Measurements from ENCODE around the gene GNAZ. TPM values are rescaled to one million over a fixed set of nuclear protein-coding genes. Genes with fewer than 3 reads are reported as not detected.

Gene GNAZ
- total RNA-seq, 5 donors from 2014 or later (not counting 1 experiment from before 2014, with no cell fraction given): 0.70 to 1.4 (median 1.3) TPM

- Histone ChIP-seq H3K27ac (ENCODE audit: low read length) (no peak overlapping the region), H3K27me3 (replicated peaks in 1 of 2; ENCODE audit: control insufficient read depth in 2 of 2, extremely low read depth in 1 of 2, insufficient read depth in 2 of 2, low read length in 1 of 2) (peaks cover 0 to 13% of the 10 kb centered on the region in 2 experiments), H3K4me3 (ENCODE audit: control insufficient read depth in 1 of 2, extremely low read depth in 1 of 2, low read length in 1 of 2) (no peak overlapping the region), H3K36me3 (ENCODE audit: control insufficient read depth in 2 of 2, extremely low read depth in 1 of 2, insufficient read depth in 1 of 2, low read length in 1 of 2) (no peaks in the 10 kb centered on the region), H3K9me3 (no peaks in the 10 kb centered on the region), H3K4me1 (ENCODE audit: control insufficient read depth in 1 of 2, extremely low read depth in 1 of 2, insufficient read depth in 2 of 2, low read length in 2 of 2) (peaks cover 3 to 14% of the 10 kb centered on the region in 2 experiments)
- DNase-seq (no peak), ATAC-seq (replicated peaks in 1 of 4) (no peak)
- peaks cover 0 to 2% of the 10 kb centered on the region in 2 donors for H3K27me3 Mint-ChIP-seq
- ChIA-PET CTCF (interaction anchor here in 1 of 2 donors (1.1 kb wide), 1 partner anchor 20 kb away, joined by 3 read pairs; no protein-coding TSS in a partner anchor), POLR2A (interaction anchor here in 1 of 2 donors (0.5 kb wide), 1 partner anchor 282 kb away, joined by 3 read pairs; no protein-coding TSS in a partner anchor)
- no peak overlapping the region for H3K4me3 Mint-ChIP-seq
- 92% methylated on average over 6 of the region's 19 CpGs for WGBS (ENCODE audit: insufficient coverage)
- H3K36me3 Mint-ChIP-seq: no peaks in the 10 kb centered on the region
- H3K4me1 Mint-ChIP-seq: peaks cover 2 to 17% (median 6%) of the 10 kb centered on the region in 3 donors
- H3K27ac Mint-ChIP-seq: no peak overlapping the region
- H3K9me3 Mint-ChIP-seq: no peaks in the 10 kb centered on the region
Observed at GRCh38 chr22:23124611-23125511, 54.5 kb downstream of the GNAZ start.

GRCh38 chr22:23125512-23126103 is 55.3 kb downstream of the GNAZ start:
- 91% methylated on average over 11 of the region's 18 CpGs for WGBS (ENCODE audit: insufficient coverage)
- H3K4me1 ChIP-seq (ENCODE audit: control insufficient read depth in 1 of 2, extremely low read depth in 1 of 2, insufficient read depth in 2 of 2, low read length in 2 of 2): peaks cover 0 to 9% of the 10 kb centered on the region in 2 experiments
- POLR2A ChIA-PET: no interaction called here
- H3K4me3 ChIP-seq (ENCODE audit: control insufficient read depth in 1 of 2, extremely low read depth in 1 of 2, low read length in 1 of 2): no peak overlapping the region
- Mint-ChIP-seq H3K4me1 (peaks cover 0 to 10% (median 3%) of the 10 kb centered on the region in 3 donors), H3K9me3 (no peaks in the 10 kb centered on the region), H3K27me3 (peaks cover 0 to 2% of the 10 kb centered on the region in 2 donors), H3K36me3 (no peaks in the 10 kb centered on the region), H3K27ac (no peak overlapping the region), H3K4me3 (no peak overlapping the region)
- DNase-seq (no peak), ATAC-seq (replicated peaks in 1 of 4) (no peak)
- H3K9me3 ChIP-seq: no peaks in the 10 kb centered on the region
- H3K27ac ChIP-seq (ENCODE audit: low read length): no peak overlapping the region
- CTCF ChIA-PET: interaction anchor here in 1 of 2 donors (3.9 kb wide), 1 partner anchor 165 kb away, joined by 25 read pairs; no protein-coding TSS in a partner anchor
- H3K36me3 ChIP-seq (ENCODE audit: control insufficient read depth in 2 of 2, extremely low read depth in 1 of 2, insufficient read depth in 1 of 2, low read length in 1 of 2): no peaks in the 10 kb centered on the region
- peaks cover 0 to 7% of the 10 kb centered on the region in 2 experiments for H3K27me3 ChIP-seq (replicated peaks in 1 of 2; ENCODE audit: control insufficient read depth in 2 of 2, extremely low read depth in 1 of 2, insufficient read depth in 2 of 2, low read length in 1 of 2)

- CTCF ChIA-PET: interaction anchor here in 1 of 2 donors (3.9 kb wide), 1 partner anchor 166 kb away, joined by 25 read pairs; no protein-coding TSS in a partner anchor
- ATAC-seq (replicated peaks in 1 of 4) (no peak), DNase-seq (no peak)
- peaks cover 0 to 2% of the 10 kb centered on the region in 2 donors for H3K27me3 Mint-ChIP-seq
- H3K4me1 Mint-ChIP-seq: peaks cover 0 to 5% (median 2%) of the 10 kb centered on the region in 3 donors
- Histone ChIP-seq H3K27me3 (replicated peaks in 1 of 2; ENCODE audit: control insufficient read depth in 2 of 2, extremely low read depth in 1 of 2, insufficient read depth in 2 of 2, low read length in 1 of 2) (peaks cover 0 to 7% of the 10 kb centered on the region in 2 experiments), H3K4me3 (ENCODE audit: control insufficient read depth in 1 of 2, extremely low read depth in 1 of 2, low read length in 1 of 2) (no peak overlapping the region), H3K4me1 (ENCODE audit: control insufficient read depth in 1 of 2, extremely low read depth in 1 of 2, insufficient read depth in 2 of 2, low read length in 2 of 2) (peaks cover 0 to 9% of the 10 kb centered on the region in 2 experiments), H3K9me3 (no peaks in the 10 kb centered on the region), H3K27ac (ENCODE audit: low read length) (no peak overlapping the region), H3K36me3 (ENCODE audit: control insufficient read depth in 2 of 2, extremely low read depth in 1 of 2, insufficient read depth in 1 of 2, low read length in 1 of 2) (no peaks in the 10 kb centered on the region)
- H3K4me3 Mint-ChIP-seq: no peak overlapping the region
- no peaks in the 10 kb centered on the region for H3K36me3 Mint-ChIP-seq
- H3K27ac Mint-ChIP-seq: no peak overlapping the region
- POLR2A ChIA-PET: no interaction called here
- WGBS (ENCODE audit: insufficient coverage): 64% methylated on average over 8 of the region's 14 CpGs
- H3K9me3 Mint-ChIP-seq: no peaks in the 10 kb centered on the region
Observed at GRCh38 chr22:23126165-23127054, 56.1 kb downstream of the GNAZ start.

- Histone ChIP-seq H3K36me3 (ENCODE audit: control insufficient read depth in 2 of 2, extremely low read depth in 1 of 2, insufficient read depth in 1 of 2, low read length in 1 of 2) (no peaks in the 10 kb centered on the region), H3K4me1 (ENCODE audit: control insufficient read depth in 1 of 2, extremely low read depth in 1 of 2, insufficient read depth in 2 of 2, low read length in 2 of 2) (peaks cover 0 to 9% of the 10 kb centered on the region in 2 experiments), H3K27me3 (replicated peaks in 1 of 2; ENCODE audit: control insufficient read depth in 2 of 2, extremely low read depth in 1 of 2, insufficient read depth in 2 of 2, low read length in 1 of 2) (peaks cover 0 to 7% of the 10 kb centered on the region in 2 experiments), H3K27ac (ENCODE audit: low read length) (no peak overlapping the region), H3K4me3 (ENCODE audit: control insufficient read depth in 1 of 2, extremely low read depth in 1 of 2, low read length in 1 of 2) (no peak overlapping the region), H3K9me3 (no peaks in the 10 kb centered on the region)
- H3K36me3 Mint-ChIP-seq: no peaks in the 10 kb centered on the region
- H3K27me3 Mint-ChIP-seq: peaks cover 0 to 2% of the 10 kb centered on the region in 2 donors
- H3K4me3 Mint-ChIP-seq: no peak overlapping the region
- ChIA-PET CTCF (interaction anchor here (0.7 to 3.9 kb wide), 4 partner anchors 167 to 1446 kb away, joined by 3 to 25 read pairs (median 6); no protein-coding TSS in a partner anchor), POLR2A (no interaction called here)
- no peak overlapping the region for H3K27ac Mint-ChIP-seq
- no peak for DNase-seq
- 87% methylated on average over 5 of the region's 7 CpGs for WGBS (ENCODE audit: insufficient coverage)
- H3K9me3 Mint-ChIP-seq: no peaks in the 10 kb centered on the region
- H3K4me1 Mint-ChIP-seq: peaks cover 0 to 5% (median 2%) of the 10 kb centered on the region in 3 donors
- ATAC-seq (replicated peaks in 1 of 4): no peak
Observed at GRCh38 chr22:23127055-23127756, 56.9 kb downstream of the GNAZ start.

- no peaks in the 10 kb centered on the region for H3K36me3 ChIP-seq (ENCODE audit: control insufficient read depth in 2 of 2, extremely low read depth in 1 of 2, insufficient read depth in 1 of 2, low read length in 1 of 2)
- no peak overlapping the region for H3K4me3 ChIP-seq (ENCODE audit: control insufficient read depth in 1 of 2, extremely low read depth in 1 of 2, low read length in 1 of 2)
- no peaks in the 10 kb centered on the region for H3K9me3 ChIP-seq
- Mint-ChIP-seq H3K36me3 (no peaks in the 10 kb centered on the region), H3K9me3 (no peaks in the 10 kb centered on the region), H3K27me3 (peaks cover 0 to 2% of the 10 kb centered on the region in 2 donors), H3K4me1 (peaks cover 0 to 5% (median 2%) of the 10 kb centered on the region in 3 donors), H3K4me3 (no peak overlapping the region), H3K27ac (no peak overlapping the region)
- ATAC-seq (replicated peaks in 1 of 4): no peak
- H3K27ac ChIP-seq (ENCODE audit: low read length): no peak overlapping the region
- H3K4me1 ChIP-seq (ENCODE audit: control insufficient read depth in 1 of 2, extremely low read depth in 1 of 2, insufficient read depth in 2 of 2, low read length in 2 of 2): peaks cover 0 to 9% of the 10 kb centered on the region in 2 experiments
- H3K27me3 ChIP-seq (replicated peaks in 1 of 2; ENCODE audit: control insufficient read depth in 2 of 2, extremely low read depth in 1 of 2, insufficient read depth in 2 of 2, low read length in 1 of 2): peaks cover 0 to 7% of the 10 kb centered on the region in 2 experiments
- ChIA-PET CTCF (interaction anchor here (0.7 to 3.9 kb wide), 4 partner anchors 167 to 1446 kb away, joined by 3 to 25 read pairs (median 6); no protein-coding TSS in a partner anchor), POLR2A (interaction anchor here in 1 of 2 donors (1.5 kb wide), 1 partner anchor 10 kb away, joined by 5 read pairs; no protein-coding TSS in a partner anchor)
- DNase-seq: no peak
- 79% methylated on average over 7 of the region's 9 CpGs for WGBS (ENCODE audit: insufficient coverage)
Observed at GRCh38 chr22:23127788-23128187, 57.5 kb downstream of the GNAZ start.
